Activated CD4-positive, alpha-beta T cell treated with anti-CD3 and anti-CD28 coated beads, Interleukin-10, Interleukin-2, amounts not matched to agents 100 ng/mL and 50 ng/mL, durations not matched to agents 16 hours and 8 hours (primary cell): ENCODE measurements around the gene PDHX.
A peak's percentile ranks its signal among the peaks of the same experiment; 100 is the strongest.

Source experiments
- DNase-seq: peaks from one replicate; pipeline ENCODE4 v3.0.0-alpha.2; 2020

PDHX gene

DNA sequence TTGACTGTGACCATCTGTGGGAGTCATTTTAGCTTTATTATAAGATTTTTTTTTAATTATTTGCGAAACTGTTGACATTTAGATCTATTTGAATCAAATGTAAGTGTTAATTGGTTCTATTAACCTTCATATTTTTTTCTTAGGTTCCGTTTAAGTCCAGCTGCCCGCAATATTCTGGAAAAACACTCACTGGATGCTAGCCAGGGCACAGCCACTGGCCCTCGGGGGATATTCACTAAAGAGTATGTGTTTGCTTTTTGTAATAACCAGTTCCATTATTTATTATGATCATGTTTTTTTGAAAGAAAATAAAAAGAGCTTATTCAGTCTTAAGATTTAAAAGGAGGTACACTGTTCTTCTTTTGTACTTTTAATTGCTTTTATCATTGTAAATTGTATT is 43.9 kb downstream of the PDHX start:
- DNase-seq: no peak

- DNase-seq: no peak
Measured at GRCh38 chr11:34962034-34962433, 45.6 kb downstream of the PDHX start.

DNA sequence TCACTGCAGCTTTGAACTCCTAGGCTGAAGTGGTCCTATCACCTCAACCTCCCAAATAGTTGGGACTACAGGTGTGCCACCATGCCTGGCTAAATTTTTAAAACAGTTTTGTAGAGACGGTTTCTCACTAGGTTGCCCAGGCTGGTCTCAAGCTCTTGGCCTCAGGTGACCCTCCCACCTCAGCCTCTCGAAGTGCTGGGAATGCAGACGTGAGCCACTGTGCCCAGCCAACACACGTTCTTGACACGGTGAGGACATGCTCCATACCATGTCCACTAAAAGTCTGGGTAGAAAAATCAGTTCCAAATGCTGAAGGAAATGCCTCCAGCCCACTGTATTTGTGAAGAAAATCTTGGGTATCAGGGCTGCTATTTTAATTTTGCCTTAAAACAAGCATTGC is 46.9 kb downstream of the PDHX start:
- no peak for DNase-seq

- no peak for DNase-seq
Measured at GRCh38 chr11:34964610-34965331, 48.4 kb downstream of the PDHX start.

DNA sequence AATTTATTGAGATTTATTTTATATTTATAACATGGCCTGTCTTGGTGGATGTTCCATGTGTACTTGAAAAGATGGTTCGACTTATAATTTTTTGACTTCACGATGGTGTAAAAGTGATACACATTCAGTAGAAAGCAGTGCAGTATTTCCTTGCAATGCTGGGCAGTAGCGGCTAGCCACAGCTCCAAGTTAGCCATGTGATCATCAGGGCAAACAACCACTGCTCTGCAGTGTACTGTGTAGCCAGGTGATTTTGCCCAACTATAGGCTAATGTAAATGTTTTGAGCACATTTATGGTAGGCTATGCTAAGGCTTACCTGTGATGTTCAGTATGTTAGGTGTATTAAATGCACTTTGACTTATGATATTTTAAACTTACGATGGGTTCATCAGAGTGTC is 52.4 kb downstream of the PDHX start:
- no peak for DNase-seq

DNA sequence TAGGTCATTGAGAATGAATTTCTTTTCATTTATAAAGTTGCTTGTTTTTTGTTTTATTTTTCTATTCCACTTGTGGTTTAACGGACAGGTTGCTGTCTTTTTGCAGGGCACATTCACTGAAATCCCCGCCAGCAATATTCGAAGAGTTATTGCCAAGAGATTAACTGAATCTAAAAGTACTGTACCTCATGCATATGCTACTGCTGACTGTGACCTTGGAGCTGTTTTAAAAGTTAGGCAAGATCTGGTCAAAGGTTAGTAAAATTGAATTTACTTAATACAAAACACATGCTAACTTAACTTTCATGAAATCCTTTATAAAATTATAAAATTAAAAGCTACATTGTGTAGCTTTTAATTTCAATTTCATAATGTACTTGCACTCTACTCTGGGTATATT is 53.6 kb downstream of the PDHX start:
- DNase-seq: no peak

DNA sequence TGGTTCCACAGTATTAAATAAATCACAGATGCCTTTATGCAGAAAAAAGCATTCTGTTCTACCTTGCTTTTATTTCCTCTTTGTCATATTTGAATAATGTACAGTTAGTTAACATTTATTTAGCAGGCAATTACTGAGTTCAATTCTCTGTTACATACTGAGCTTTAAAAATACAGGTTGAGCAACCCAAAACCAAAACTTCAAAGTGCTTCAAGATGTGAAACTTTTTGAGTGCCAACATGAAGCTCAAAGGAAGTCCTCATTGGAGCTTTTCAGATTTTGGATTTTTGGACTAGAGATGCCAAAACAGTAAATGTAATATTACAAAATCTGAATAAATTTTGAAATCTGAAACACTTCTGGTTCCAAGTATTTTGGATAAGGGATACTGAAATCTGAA is 54.1 kb downstream of the PDHX start:
- no peak for DNase-seq

DNA sequence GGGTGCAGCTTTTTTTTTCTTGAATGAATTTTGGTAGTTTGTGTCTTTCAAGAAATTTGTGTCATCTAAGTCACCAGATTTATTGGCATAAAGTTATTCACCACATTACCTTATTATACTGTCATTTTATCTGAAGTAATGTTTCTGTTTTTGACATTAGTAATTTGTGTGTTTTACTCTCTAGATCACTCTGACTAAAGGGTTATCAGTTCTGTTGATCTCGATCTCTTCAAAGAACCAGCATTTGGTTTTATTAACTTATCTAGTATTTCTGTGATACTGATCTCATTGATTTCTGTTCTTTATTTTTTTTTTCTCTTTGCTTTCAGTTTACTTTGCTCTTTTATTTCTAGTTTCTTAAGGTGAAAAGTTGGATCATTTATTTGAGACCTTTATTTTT is 55.5 kb downstream of the PDHX start:
- DNase-seq: no peak

GRCh38 chr11:34972366-34972765 is 55.9 kb downstream of the PDHX start:
- DNase-seq: no peak

DNA sequence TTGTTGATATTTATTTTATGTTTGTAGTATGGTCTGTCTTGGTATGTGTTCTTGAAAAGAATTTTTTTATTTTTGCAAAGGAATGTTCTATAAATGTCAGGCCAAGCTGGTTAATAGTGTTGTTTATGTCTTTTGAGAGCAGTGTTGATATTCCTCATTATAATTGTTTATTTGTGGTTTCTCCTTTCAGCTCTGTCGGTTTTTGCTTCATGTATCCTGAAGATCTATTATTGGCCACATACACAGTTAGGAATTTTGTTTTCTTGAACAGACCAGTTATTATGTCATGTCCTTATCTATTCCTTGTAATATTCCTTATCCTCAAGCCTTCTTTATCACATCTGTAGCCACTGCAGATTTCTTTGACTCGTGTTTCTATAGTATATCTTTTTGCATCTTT is 56.5 kb downstream of the PDHX start:
- DNase-seq: no peak

GRCh38 chr11:34975482-34975881 is 59.1 kb downstream of the PDHX start:
- no peak for DNase-seq

DNA sequence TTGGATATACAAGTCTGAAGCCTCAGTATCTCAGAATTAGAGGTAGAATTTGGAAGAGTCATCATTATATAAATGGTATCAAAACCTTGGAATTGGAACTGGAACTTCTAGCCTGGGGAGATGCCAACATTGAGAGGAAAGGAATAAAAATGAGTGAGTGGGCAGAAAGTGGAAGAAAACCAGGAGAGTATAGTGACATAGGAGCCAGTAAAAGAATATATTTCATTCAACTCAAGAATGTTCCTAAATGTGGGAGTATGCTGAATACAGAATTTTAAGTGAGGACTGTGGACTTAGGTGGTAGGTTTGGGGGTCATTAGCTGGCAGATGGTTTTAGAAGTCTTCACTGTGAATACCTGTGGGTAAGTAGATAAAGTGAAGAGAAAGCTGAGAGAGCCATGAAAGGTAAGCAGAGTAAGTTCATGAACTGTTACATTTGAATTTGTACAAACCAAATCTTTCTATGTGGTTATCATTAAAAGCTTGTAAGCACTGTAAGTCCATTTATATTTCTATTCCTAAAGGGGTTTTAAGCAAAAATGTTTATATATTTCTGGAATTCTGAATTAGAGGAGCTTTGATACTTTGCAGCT is 60.2 kb downstream of the PDHX start:
- DNase-seq: no peak

GRCh38 chr11:34977089-34977912 is 60.9 kb downstream of the PDHX start:
- no peak for DNase-seq

GRCh38 chr11:34978236-34979191 is 62.1 kb downstream of the PDHX start:
- DNase-seq: no peak

DNA sequence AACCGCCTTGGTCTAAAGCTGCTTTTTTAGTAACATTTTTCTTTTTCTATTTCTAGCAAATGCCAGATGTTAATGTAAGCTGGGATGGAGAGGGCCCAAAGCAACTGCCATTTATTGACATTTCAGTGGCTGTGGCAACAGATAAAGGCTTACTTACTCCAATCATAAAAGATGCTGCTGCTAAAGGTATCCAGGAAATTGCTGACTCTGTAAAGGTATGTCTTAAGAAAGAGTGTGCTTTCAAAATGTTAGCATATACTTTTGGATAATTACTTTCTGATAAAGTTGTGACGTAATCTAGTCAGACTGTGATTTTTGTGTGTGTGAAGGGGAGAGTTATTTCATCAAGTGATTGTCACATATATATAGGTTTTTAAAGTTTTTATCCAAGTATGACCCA is 68.1 kb downstream of the PDHX start:
- DNase-seq: no peak

DNA sequence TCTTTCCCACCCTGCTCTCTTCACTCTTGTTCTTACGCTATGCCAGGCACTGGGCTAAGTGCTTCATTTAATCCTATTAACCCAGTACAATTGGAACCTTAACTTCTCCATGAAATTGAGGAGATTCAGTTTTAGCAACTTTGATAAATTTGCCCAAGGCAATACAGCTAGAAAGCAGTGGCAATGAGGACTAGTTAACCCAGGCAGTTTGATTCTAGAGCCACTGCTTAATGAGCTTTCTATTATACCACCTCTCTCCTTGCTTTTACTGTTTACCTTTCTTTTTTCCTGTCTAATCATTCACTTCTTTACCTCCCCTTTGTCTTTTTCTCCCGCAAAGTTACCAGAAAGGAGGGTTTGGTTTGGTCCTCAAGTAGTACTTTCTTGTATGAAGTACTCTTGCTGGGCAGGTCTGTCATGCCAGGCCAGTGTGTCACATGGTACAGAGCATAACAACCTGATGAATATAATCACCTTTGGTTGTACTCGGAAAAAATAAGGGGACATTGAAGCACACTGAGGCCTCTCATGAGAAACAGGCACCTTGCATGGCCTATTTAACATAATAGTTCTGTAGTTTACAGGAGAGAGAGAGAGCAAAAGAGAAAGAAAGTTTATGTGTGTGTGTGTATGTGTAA is 70.6 kb downstream of the PDHX start:
- no peak for DNase-seq

GRCh38 chr11:34987617-34988016 is 71.2 kb downstream of the PDHX start:
- DNase-seq: no peak

DNA sequence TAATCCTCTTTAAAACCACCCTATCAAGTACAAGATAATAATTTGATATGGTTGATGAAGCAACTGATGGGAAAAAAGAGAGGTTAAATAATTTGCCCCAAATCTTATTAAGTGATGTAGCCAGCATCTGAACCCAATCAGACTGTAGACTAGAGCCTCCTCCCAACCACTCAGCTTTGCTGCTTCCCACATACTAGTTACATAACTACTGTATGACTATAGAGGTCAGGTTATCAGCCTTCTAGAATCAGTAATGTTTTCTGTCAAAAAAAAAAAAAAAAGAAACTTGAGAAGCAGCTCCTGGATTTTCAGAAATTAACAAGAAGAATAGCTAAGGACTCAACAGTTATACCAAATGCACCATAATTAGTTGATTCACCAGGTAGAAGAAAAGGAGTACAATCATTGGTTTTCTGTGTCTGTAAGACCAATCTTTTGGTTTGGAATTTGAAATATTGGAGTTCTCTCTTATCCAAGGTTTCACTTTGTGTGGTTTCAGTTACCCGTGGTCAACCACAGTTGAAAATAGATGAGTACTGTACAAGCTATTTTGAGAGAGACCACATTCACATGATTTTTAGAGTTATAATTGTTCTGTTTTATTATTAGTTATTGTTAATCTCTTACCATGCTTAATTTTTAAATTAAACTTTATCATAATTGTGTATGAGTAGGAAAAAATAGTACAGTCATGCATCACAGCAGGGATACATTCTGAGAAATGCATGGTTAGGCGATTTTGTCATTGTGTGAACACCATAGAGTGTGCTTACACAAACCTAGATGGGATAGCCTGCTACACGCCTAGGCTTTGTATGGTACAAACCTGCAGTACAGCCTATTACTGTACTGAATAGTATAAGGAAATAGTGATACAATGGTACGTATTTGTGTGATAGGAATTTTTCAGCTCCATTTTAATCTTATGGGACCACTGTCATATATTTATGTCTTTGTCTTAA is 72.2 kb downstream of the PDHX start:
- DNase-seq: peak; percentile 34

DNA sequence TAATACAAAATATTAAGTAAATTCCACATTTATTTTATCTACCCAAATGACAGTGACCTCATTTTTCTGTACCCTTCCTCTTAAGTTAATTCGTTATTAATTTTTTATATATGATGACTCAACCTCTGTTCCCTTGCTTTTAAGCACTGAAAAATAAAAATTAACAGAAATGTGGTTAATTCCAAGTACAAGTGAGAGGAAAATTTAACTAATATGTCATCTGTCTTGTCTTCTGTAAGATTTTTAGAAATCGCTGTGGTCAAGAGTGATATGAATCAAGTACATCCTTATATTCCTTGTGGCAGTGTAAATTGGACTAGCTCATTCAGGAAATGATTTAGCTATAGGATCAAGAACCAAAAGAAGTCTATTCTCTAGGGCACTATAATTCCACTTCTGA is 74.5 kb downstream of the PDHX start:
- no peak for DNase-seq

DNA sequence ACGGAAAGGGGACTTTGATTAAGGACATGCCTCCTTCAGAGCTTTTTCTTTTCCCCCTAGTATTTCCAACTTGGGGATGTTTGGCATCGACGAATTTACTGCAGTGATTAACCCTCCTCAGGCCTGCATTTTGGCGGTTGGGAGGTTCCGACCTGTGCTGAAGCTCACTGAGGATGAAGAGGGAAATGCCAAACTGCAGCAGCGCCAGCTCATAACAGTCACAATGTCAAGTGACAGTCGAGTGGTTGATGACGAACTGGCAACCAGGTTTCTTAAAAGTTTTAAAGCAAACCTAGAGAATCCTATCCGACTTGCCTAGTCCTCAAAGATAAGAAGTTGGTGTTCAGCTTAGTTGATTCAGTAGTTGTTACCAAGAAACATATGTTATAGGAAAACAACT is 78.4 kb downstream of the PDHX start:
- no peak for DNase-seq

GRCh38 chr11:34996958-34997357 is 80.5 kb downstream of the PDHX start:
- no peak for DNase-seq
